Measurements from ENCODE around the gene CCDC40. TPM values are rescaled to one million over a fixed set of nuclear protein-coding genes. Genes with fewer than 3 reads are reported as not detected.

CCDC40 gene
- total and polyA plus RNA-seq, 2 of the 13 experiments (the other 11 are each of a cell fraction or from before 2014, with no cell fraction given): 4.1 to 5.5 TPM

GRCh38 chr17:79991140-79991923 is 45.1 kb upstream of the CCDC40 start (continued):
- TF ChIP-seq ARNT2 (CRISPR knock-in tag; IDR thresholded peaks at IDR 0.05; ENCODE audit: low read depth) (peak; percentile 7; the same call in 1 of the 2 replicates), HNRNPH1 (optimal IDR thresholded peaks at IDR 0.05; ENCODE audit: low read depth, low read length) (peak; percentile 29), ZNF646 (CRISPR knock-in tag; IDR thresholded peaks at IDR 0.05) (no peak), HIC2 (CRISPR knock-in tag; IDR thresholded peaks at IDR 0.05; ENCODE audit: low read depth) (peak; percentile 30; the same call in 1 of the 2 replicates), ZNF432 (CRISPR knock-in tag; IDR thresholded peaks at IDR 0.05; ENCODE audit: borderline replicate concordance) (no peak), YY1 (IDR thresholded peaks at IDR 0.05; ENCODE audit: insufficient read depth, insufficient replicate concordance, low read depth, low read length) (peak; percentile 89), ZNF724P (CRISPR knock-in tag; IDR thresholded peaks at IDR 0.05; ENCODE audit: borderline replicate concordance) (peak; percentile 10; the same call in 1 of the 2 replicates), GTF2F1 (IDR thresholded peaks at IDR 0.05; ENCODE audit: low read length) (no peak), STAG1 (CRISPR knock-in tag; IDR thresholded peaks at IDR 0.05) (peak; percentile 76), FOSL1 (CRISPR knock-in tag; IDR thresholded peaks at IDR 0.05; ENCODE audit: borderline replicate concordance) (no peak), CHD4 (IDR thresholded peaks at IDR 0.05; ENCODE audit: borderline replicate concordance, low read length) (no peak), THAP11 (CRISPR knock-in tag; IDR thresholded peaks at IDR 0.05) (peak; percentile 15; the same call in 1 of the 2 replicates), KAT8 (CRISPR knock-in tag; IDR thresholded peaks at IDR 0.05) (0 out of 2 replicates have a peak, but pooled peaks have one; percentile 39), ZSCAN9 (CRISPR knock-in tag; IDR thresholded peaks at IDR 0.05; ENCODE audit: borderline replicate concordance) (0 out of 2 replicates have a peak, but pooled peaks have one; percentile 6), KLF9 (CRISPR knock-in tag; IDR thresholded peaks at IDR 0.05; ENCODE audit: low read depth) (no peak), REL (CRISPR knock-in tag; conservative IDR thresholded peaks at IDR 0.05) (no peak), ZNF737 (CRISPR knock-in tag; IDR thresholded peaks at IDR 0.05; ENCODE audit: borderline replicate concordance) (no peak)
- TF ChIP-seq, protein P1, sequence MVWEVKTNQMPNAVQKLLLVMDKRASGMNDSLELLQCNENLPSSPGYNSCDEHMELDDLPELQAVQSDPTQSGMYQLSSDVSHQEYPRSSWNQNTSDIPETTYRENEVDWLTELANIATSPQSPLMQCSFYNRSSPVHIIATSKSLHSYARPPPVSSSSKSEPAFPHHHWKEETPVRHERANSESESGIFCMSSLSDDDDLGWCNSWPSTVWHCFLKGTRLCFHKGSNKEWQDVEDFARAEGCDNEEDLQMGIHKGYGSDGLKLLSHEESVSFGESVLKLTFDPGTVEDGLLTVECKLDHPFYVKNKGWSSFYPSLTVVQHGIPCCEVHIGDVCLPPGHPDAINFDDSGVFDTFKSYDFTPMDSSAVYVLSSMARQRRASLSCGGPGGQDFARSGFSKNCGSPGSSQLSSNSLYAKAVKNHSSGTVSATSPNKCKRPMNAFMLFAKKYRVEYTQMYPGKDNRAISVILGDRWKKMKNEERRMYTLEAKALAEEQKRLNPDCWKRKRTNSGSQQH (CRISPR knock-in tag; IDR thresholded peaks at IDR 0.05; ENCODE audit: low read depth): peak; percentile 16
